ENCODE measurements around the gene JPH3. TPM values are rescaled to one million over a fixed set of nuclear protein-coding genes. Genes with fewer than 3 reads are reported as not detected.

Gene JPH3
- total RNA-seq, 1 experiment from 2014 or later, result 1.4 TPM

GRCh38 chr16:87628246-87628923 lies 26.1 kb downstream of the JPH3 start:
- ChIA-PET POLR2A (ENCODE audit: low non-redundant PET) (no interaction called here), CTCF (interaction anchor here (0.7 kb wide), 1 partner anchor 1527 kb away, joined by 3 read pairs; no protein-coding TSS in a partner anchor)
- no peak for DNase-seq (ENCODE audit: low spot score)
- Histone ChIP-seq H3K4me1 (ENCODE audit: insufficient read depth, low read length, poor library complexity, severe bottlenecking) (no peaks in the 10 kb centered on the region), H3K36me3 (ENCODE audit: insufficient read depth, low read length, poor library complexity, severe bottlenecking) (no peaks in the 10 kb centered on the region), H3K27me3 (replicated peaks; ENCODE audit: insufficient read depth, low read depth, low read length, poor library complexity) (peaks cover 40% of the 10 kb centered on the region), H3K4me3 (ENCODE audit: low read depth, low read length, poor library complexity, severe bottlenecking) (no peak overlapping the region), H3K9me3 (ENCODE audit: low read depth, low read length, poor library complexity, severe bottlenecking) (peaks cover 11% of the 10 kb centered on the region), H3K27ac (ENCODE audit: low read depth, low read length, poor library complexity, severe bottlenecking) (no peak overlapping the region)
- TF ChIP-seq CTCF (conservative IDR thresholded peaks at IDR 0.05; ENCODE audit: low read depth, low read length) (no peak), EZH2 (IDR thresholded peaks at IDR 0.05; ENCODE audit: borderline replicate concordance, low read depth, low read length, poor library complexity, severe bottlenecking) (no peak)
- no TSS peak for BruUV-seq (replicated peaks)
- intact Hi-C loops (cut with micrococcal nuclease; ENCODE audit: unreplicated experiment), result no loop called here

GRCh38 chr16:87628940-87629339 lies 26.6 kb downstream of the JPH3 start:
- Histone ChIP-seq H3K27me3 (replicated peaks; ENCODE audit: insufficient read depth, low read depth, low read length, poor library complexity) (peaks cover 40% of the 10 kb centered on the region), H3K9me3 (ENCODE audit: low read depth, low read length, poor library complexity, severe bottlenecking) (peaks cover 11% of the 10 kb centered on the region), H3K4me1 (ENCODE audit: insufficient read depth, low read length, poor library complexity, severe bottlenecking) (no peaks in the 10 kb centered on the region), H3K4me3 (ENCODE audit: low read depth, low read length, poor library complexity, severe bottlenecking) (no peak overlapping the region), H3K27ac (ENCODE audit: low read depth, low read length, poor library complexity, severe bottlenecking) (no peak overlapping the region), H3K36me3 (ENCODE audit: insufficient read depth, low read length, poor library complexity, severe bottlenecking) (no peaks in the 10 kb centered on the region)
- CTCF ChIA-PET, result interaction anchor here (0.7 kb wide), 1 partner anchor 1528 kb away, joined by 3 read pairs; no protein-coding TSS in a partner anchor
- POLR2A ChIA-PET (ENCODE audit: low non-redundant PET), result no interaction called here
- DNase-seq (ENCODE audit: low spot score), result no peak
- no TSS peak for BruUV-seq (replicated peaks)
- intact Hi-C loops (cut with micrococcal nuclease; ENCODE audit: unreplicated experiment), result no loop called here
- TF ChIP-seq EZH2 (IDR thresholded peaks at IDR 0.05; ENCODE audit: borderline replicate concordance, low read depth, low read length, poor library complexity, severe bottlenecking), result no peak
- TF ChIP-seq CTCF (conservative IDR thresholded peaks at IDR 0.05; ENCODE audit: low read depth, low read length), result no peak

GRCh38 chr16:87631067-87631466 lies 28.8 kb downstream of the JPH3 start:
- no TSS peak for BruUV-seq (replicated peaks)
- Histone ChIP-seq H3K36me3 (ENCODE audit: insufficient read depth, low read length, poor library complexity, severe bottlenecking) (no peaks in the 10 kb centered on the region), H3K9me3 (ENCODE audit: low read depth, low read length, poor library complexity, severe bottlenecking) (peaks cover 11% of the 10 kb centered on the region), H3K27ac (ENCODE audit: low read depth, low read length, poor library complexity, severe bottlenecking) (no peak overlapping the region), H3K27me3 (replicated peaks; ENCODE audit: insufficient read depth, low read depth, low read length, poor library complexity) (peaks cover 40% of the 10 kb centered on the region), H3K4me3 (ENCODE audit: low read depth, low read length, poor library complexity, severe bottlenecking) (no peak overlapping the region), H3K4me1 (ENCODE audit: insufficient read depth, low read length, poor library complexity, severe bottlenecking) (peaks cover 4% of the 10 kb centered on the region)
- intact Hi-C loops (cut with micrococcal nuclease; ENCODE audit: unreplicated experiment), result loop anchor here (10.0 kb wide), 2 partner anchors 236 to 1066 kb away; partner anchors contain the start of genes FOXC2 and MAP1LC3B
- CTCF ChIA-PET, result no interaction called here
- TF ChIP-seq EZH2 (IDR thresholded peaks at IDR 0.05; ENCODE audit: borderline replicate concordance, low read depth, low read length, poor library complexity, severe bottlenecking) (no peak), CTCF (conservative IDR thresholded peaks at IDR 0.05; ENCODE audit: low read depth, low read length) (no peak)
- DNase-seq (ENCODE audit: low spot score), result no peak
- POLR2A ChIA-PET (ENCODE audit: low non-redundant PET), result no interaction called here

Data from A673 (cell line).